CD4-positive, alpha-beta T cell treated with Interleukin-2 at 100 ng/mL for 4 hours (primary cell): ENCODE data around the gene XRCC3.

ENCODE experiments used
- DNase-seq: peaks from one replicate; pipeline ENCODE4 v3.0.0-alpha.2; 2020; ENCODE audit warnings: low spot score

Gene XRCC3

DNA sequence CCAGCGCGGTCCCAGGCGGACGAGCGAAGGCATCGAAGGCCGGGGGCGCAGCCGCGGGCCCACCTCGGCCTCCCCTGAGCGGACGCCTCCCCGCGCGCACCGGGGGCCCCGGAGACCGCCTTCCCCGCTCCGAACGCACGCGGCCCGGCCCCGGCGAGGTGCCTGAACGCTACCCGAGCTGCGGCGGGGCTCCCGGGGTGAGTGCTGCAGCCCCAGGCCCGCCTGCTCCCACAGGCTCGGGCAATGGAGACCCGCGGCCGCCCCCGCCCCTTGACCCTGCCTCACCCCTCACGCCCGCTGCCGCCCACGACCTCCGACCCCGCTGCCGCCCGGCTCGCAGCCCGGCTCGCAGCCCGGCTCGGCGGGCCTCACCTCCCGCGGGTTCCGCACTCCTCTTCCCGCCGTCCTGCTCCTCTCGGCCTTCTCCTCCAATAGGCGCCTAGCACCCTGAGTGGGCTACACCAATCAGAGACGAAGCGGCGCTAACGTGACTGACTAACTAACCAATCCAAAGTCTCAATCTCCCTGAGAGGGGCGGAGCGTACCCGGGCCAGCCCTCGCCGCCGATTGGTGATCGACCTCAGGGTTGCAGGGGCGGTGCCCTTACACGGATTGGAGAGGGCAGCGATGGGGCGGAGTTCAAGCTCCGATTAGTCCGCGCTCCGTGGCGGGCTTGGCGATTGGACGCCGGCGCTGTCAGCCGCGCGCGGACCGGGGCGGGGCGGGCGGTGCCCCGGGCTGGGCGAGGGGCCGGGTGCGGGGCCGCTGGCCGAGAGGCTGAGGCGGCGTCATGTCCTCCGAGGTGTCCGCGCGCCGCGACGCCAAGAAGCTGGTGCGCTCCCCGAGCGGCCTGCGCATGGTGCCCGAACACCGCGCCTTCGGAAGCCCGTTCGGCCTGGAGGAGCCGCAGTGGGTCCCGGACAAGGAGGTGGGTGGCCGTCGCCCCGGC lies at the start of gene XRCC3, which contains the start of gene ZFYVE21:
Gene XRCC3, minus strand, starts transcription at position 400 of the 949 bp plus-strand sequence. CDS start 4,364 bp downstream, outside the sequence.
Gene ZFYVE21, plus strand, starts transcription at position 759 of the 949 bp plus-strand sequence. Its CDS starts 32 bp downstream, at position 791.
- peak; percentile 100 for DNase-seq

DNA sequence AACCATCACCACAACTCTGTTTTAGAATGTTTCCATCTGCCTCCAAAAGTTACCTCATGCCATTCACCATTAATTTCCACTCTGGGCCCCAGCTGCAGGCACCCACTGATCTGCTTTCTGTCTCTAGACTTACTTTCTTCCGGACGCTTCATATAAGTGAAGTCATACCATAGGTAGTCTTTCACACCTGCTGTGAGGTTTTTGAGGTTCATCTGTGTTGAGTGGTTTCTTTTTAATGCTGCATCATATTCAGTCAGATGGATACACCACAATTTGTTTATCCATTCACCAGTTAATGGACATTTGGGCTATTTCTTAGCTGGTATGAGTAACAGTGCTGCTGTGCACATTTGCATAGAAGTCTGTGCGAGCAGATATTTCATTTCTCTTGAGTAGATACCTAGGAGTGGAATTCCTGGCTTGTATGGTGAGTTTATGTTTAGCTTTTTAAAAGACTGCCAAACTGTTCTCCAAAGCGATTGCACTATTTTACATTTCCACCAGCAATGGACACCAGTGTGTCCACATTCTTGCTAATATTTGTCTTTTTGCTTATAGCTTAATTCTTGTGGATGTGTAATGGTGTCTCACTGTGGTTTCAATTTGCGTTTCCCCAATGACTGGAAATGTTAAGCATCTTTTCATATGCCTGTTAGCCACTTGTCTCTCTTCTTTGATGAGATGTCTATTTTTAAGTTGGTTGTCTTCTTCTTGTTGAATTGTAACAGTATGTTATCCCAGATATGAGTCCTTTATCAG lies 48.7 kb upstream of the XRCC3 start:
- DNase-seq = no peak

DNA sequence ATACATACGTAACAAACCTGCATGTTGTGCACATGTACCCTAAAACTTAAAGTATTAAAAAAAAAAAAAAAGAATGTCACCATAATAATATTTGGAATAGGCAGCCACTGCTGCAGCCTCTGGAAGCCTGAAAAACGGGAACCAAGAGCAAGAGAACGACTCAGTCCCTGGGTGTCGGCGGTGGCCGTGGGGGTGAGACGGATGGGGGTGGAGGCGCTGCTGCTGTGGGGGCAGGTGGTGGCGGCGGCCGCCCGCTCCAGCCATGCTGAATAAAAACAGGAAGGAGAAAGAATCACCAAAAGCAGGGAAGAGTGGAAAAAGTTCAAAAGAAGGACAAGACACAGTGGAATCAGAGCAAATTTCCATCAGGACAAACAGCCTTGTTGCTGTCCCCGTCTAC lies 47.3 kb upstream of the XRCC3 start:
- no peak for DNase-seq

DNA sequence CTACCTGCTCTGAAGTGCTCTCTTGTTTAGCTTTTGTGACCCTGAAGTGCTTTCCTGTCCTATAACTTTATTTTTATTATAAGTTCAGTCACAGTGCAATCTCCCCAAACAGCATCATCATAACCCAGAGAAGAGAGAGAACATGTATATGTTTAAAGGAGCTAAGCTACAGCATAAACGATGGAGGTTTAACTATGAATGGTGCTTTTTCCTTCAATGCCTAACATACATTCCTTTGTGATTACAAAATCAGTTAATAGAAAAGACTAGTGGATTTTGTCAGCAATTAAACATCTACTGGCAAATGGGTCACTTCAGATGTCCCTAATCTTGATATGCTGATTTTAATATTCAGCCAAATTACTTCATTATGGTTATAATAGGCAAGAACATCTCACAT lies 46.8 kb upstream of the XRCC3 start:
- DNase-seq = no peak

DNA sequence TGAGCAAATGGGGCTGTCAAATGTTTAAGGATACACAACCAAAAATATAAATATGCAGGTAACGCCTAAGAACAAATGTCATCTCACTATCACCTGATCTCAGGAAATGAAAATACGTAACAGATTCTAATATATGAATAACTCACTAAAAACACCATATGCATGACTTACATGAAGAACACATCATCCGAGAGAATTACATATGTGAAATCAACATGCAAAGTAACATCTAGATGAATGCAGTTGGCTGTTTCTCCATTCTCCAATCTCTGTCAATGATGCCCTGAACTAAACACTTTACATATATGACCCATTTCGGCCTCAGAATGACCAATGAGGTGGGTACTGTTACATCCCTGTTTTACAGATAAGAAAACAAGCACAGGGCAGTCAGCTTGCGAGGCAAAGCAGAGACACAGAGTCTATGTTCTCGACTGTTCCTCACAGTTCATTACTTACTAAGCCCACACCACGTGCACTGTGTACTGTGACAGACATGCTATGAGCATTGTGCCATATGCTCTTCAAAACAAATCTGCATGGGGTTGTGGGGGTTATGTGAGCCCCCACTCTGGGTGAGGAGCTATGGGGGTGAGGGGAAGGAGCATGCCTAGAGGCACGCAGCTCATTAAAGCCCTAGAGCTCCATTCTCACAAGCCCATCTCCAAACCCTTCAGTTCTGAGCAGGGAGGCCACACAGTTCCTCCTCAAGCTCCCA lies 43.0 kb upstream of the XRCC3 start:
- DNase-seq = no peak

DNA sequence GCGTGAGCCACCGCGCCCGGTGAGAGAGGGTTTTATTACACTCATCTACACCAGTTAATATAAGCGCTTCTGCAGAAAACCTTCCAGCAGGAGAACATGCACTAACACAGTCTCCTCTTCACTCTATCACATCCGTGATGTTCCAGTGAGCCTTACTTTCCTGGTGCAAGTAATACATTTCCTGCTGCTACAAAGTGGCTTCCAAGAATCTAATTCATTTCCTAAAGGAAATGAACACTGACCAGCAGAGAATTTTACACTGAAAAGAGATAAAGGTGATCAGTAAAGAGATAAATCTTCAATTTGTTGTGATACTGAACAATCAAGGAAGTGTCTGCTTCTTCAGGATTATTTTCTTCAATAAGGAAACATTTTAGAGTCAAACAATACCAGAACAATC lies 39.8 kb upstream of the XRCC3 start:
- no peak for DNase-seq

DNA sequence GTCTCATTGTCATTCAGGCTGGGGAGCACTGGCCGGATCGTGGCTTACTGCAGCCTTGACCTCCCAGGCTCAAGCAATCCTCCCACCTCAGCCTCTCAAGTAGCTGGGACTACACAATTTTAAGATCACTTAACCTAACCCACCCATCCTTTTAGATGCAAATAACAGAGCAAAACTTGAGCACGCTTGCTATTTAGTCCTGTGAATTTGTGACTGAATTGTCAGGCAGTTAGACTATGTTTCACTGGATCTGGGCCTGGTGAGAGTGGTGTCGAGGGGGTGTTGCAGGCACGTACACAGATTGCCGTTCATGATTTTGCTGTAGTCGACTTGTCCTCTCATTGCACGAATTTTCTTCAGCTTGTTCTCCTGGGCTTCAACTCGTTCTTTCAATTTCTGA lies 38.5 kb upstream of the XRCC3 start:
- no peak for DNase-seq

DNA sequence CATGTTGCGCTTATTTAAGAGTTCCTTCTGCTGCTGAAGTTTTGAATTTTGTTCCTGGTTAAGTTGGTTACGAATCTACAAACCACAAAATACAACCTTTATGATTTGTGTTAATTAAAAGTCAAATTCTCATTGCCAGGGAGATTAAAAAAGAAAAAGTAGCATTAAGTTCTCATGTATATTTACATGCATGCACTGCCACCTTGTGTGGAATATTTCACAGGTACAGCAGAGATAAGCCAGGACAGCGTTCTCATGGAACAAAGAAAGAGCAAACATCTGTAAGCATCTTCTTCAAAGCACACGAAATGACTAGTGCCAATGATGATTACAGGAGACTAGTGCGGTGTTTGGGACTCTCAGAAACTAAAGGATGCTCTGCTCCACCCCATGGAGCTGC lies 34.6 kb upstream of the XRCC3 start:
- no peak for DNase-seq

DNA sequence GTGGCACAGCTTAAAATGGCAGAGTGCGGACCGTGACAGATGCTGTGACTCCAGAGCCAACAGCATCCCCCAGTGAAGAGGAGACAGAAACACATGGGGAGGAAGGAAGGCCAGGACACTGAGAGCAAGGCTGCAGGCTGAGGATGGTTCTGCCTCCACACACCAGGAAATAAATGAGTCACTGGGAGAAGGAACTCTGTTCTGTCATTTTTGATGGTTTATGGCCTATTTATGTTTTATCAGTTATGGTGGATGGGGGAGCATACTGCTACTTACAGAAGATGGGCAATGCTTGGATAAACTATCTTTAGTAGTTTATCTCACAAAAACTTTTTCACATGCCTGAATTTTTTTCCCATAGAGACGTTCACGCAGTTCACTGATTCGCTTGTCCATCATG lies 34.2 kb upstream of the XRCC3 start:
- no peak for DNase-seq

DNA sequence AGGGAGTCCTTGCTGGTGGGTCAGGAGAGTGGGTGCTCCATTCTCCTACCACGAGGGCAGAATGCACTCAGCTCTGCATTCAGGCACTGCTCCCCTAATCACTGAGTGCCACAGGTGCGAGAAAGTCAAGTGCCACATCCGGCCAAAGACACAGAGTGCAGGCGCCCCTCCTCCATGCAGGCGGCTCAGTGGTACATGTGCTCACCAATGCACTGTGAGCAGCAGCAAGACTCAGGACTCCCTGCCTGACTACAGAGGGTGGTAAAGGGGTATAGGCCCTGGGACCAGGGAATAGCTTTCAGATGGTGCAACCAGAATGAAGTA lies 33.2 kb upstream of the XRCC3 start:
- DNase-seq = peak; percentile 48

DNA sequence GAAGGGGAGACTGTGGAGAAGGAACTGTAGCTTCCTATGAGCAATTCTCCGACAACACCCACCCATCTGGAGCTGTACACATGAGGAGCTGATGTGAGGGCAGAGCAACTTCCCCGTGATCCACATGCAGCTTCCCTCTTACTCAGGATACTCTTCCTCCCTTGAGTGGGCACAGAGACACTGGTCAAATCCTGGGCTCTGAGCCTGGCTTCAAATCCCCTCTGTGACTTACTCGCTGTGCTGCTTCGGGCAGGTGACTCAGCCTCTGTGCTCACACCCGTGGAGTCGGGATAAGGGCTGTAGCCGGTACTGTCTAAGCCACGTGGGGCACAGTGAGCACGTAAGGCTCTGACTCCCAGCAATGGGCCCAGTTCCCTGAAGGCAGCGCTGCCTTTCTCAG lies 31.4 kb upstream of the XRCC3 start:
- no peak for DNase-seq

DNA sequence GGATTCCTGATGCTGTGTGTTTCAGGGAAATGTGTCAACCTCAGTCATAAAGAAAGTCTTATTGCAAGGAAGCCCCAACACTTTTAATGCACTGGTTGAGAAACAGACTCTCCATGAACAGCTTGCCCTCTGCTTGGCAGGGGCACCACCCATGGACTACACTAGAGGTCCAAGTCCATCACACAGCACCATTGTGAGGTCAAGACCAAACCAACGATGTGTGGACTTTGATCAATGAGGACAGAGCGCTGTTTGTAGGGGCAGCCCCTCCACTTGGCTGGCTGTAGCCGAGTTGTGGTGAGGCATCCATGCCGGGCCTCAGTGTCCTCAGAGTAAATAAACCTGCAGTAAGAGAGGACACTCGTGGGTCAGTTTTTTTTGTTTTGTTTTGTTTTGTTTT lies 30.2 kb upstream of the XRCC3 start:
- DNase-seq = no peak

DNA sequence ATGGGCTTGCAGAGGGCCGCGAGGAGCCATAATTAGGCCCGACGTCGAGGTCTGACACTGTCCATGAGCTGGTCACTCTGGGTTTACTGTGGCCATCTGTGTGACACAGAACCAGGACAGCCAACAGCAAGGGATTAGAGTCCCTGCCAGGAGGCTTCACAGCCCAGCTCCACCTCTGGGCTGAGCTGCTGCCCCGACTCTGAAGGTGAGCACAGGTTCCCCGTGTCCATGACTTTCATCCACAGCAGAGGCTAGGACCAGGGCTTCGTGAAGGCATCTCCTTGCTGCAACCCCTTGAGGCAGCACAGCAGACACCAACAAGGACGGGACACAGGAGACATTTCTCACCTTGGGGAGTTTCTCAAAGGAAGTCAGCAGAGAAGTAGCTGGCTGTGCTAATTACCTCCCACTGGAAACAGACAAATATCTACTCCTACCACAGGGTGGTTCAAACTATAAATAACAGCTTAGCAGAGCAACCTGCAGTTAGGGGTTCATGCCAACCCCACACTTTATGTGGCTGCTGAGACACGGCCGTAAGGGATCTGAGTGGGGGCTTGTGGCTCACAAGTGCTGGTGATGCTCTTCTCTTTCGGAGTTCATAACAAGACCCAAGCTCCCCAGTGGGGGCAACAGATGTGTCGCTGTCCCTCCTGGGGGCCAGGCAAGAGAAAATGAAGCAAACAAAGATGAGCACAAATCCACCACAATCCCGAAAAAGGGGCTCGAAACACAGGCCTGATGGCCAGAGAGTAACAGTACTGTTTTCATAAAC lies 29.6 kb upstream of the XRCC3 start:
- DNase-seq = no peak

DNA sequence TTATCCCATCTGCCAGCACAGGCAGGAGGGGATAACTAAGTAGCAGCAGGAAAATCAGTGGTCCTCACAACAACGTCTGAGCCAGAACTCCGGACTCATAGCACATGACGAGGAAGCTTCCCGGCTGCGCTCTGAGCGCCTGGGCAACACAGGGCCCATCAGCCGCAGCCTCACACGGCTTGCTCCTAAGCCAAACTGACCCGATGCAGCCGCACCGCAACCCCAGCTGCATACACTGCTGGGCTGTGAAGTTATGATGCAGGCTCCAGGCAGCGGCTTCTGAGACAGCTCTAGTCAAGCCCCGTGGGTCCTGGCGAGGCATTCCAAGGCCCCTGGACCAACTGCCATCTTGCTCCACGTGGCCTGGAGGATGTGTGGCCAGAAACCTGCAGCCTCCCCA lies 28.4 kb upstream of the XRCC3 start:
- DNase-seq = no peak

DNA sequence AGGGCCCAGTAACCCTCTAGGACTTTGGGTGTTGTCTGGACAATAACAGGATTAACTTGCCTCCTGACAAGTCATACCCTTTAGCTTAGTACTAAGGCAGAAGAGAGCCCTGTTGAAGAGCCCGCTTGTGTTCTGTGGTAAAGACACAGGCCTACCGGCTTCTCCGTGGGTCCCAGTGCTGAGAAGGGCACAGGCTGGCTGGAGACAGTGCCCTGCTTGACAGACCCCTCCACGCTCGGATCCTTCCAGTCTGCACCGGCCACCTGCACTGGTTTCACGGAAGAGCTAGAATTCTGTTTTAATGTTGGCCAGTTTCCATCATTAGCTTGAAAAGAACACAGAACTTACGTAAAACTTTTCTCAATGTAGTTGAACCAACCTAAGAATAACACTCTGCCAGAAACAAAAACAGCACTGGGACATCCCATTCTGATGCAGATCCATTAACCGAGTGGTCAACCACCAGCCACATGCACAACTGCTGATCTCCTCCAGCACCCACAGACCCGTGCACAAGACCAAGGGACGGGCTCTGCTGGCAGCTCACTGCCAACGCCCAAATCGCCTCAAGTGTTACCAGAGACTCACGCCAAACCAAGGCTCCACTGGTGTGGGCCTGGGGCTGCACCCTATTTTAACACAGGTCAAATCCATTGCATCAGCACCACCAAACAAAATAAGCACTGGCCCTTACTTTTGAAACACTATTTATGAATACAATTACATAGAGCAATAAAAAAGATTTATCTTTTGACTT lies 27.4 kb upstream of the XRCC3 start:
- DNase-seq = no peak

DNA sequence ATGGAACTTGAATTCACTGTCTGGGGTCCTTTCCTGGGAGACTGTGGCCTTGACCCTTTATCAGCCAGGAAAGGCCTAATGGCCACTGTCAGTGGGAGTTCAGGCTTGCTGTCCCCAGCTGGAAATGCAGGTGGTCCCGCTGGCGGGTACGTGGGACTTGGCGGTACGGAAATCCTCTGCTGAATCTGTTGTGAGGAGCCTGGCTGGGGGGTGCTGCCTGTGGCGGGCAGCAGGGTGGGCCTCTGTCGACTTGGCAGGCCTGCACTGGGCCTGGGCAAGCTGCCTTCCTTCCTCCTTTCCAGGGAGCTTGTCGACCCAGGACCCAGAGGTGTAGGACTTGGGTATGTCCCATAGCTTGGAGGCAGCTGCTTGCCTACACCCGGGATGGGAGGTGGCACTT lies 26.6 kb upstream of the XRCC3 start:
- DNase-seq = no peak

DNA sequence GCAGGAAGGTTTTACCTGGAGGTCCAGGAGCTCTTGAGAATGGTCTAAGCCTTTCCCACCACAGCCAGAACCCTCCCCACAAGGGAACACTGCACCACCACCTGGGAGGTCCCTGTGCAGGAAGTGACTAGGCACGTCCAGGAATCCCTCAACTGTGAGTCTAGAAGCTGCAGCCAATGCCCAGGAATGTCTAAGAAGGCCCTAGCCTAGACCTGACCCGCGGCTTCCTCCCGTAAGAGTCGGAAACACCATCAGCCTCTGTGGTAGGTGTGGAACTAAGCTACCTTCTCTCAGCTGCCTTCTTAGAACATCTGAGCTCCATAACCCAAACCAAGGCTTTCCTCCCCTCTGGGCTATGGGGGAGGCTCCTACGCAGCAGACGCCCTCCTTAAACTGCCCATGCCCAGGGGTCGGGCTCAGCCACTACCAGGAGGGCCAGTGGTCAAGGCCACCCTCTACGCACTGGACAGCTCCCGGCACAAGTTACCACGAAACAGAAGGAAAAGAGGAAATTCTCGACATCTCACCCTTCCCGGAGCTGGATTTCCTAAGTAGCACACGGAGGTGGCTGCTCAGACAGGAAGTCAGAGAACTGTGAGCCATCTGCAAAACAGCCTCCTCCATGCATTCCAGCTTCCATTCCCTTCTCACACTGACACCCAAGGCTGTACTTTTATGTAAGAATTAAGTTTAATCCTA lies 25.9 kb upstream of the XRCC3 start:
- DNase-seq = no peak

DNA sequence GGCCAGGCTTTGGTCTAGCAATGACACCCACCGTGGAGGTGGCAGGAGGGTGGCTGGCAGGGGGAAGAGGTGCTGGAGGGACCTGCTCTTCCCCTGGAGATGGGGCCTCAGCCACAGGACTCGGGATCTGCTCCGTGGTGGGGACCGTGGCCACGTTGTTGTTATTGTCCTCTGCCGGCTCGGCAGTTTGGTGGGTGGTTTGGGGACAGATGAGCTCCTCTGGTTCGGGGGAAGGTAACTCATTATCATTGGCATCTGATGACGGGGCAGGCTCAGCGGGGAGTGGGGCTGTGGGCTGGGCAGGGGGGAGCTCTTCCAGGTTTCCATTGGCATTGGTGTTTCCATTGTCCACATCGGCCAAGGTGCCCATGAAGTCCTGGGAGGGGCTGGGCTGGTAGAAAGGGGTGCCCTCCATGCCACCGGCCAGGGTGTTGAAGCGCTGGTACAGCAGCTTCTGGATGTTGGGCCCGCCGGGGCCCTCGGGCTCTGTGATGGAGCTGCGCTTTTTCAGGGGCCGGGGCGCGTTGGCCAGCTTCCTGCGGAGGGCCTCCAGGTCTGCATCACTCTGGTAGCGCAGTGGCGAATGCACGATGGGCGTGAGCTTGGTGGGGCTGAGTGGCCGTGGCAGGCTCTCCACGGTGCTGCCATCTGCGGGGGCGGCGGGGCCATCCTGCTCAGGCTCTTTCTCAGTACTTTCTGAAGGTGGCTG lies 24.7 kb upstream of the XRCC3 start:
- no peak for DNase-seq

DNA sequence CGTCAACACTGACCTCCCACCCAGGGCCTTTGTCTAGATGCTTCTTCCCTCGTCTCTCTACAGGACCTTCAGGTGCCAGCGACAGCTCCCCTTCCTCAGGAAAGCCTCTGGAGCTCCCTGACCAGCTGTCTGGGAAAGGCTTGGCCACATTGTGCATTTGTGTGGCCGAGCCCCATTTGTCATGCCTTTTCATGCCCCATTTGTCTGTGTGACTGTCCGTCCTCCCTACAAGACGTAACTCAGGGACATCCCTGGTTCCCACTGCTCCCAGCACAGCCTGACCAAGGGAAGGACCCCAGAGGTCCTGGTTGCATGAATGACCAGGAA lies 24.2 kb upstream of the XRCC3 start:
- DNase-seq = no peak
